Endometrium (tissue), 2 donors: ENCODE measurements around the gene ITM2A.

Experiments used
- FAIRE-seq: peaks from 2 replicates; lab custom pipeline; 2012; peaks lifted over from hg19 to GRCh38; lab: Jason Lieb, UNC
- donor health status: control.
- donor health status: control.

ITM2A gene

GRCh38 chrX:79366873-79367749 lies at the start of gene ITM2A:
ITM2A (minus strand) TSS chrX:79367334; CDS start chrX:79367215, 119 bp downstream.
- no peak for FAIRE-seq

- FAIRE-seq, result no peak
Measured at GRCh38 chrX:79415056-79415455, 47.9 kb upstream of the ITM2A start.

GRCh38 chrX:79413963-79414362 lies 46.8 kb upstream of the ITM2A start:
- no peak for FAIRE-seq

DNA sequence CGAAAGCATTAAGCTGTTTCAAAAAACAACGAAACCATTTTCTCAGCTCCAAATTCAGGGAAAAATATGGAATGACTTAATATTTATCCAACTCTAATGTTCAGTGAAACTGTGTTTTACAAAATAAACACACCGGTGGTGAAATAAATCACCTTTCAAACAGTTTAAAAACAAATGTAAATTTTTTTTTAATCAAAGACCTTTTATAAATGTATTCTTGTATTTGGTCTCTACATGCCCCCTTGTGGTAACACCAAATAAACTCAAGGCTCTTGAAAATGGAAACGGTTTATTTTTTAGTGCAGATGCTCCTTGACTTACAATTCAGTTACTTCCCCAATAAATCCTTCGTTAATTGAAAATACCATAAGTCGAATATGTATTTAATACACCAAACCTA lies 45.8 kb upstream of the ITM2A start:
- FAIRE-seq, result peak; percentile 53

- FAIRE-seq, result no peak
Measured at GRCh38 chrX:79412166-79412565, 45.0 kb upstream of the ITM2A start.

- no peak for FAIRE-seq
Measured at GRCh38 chrX:79409657-79410056, 42.5 kb upstream of the ITM2A start.

DNA sequence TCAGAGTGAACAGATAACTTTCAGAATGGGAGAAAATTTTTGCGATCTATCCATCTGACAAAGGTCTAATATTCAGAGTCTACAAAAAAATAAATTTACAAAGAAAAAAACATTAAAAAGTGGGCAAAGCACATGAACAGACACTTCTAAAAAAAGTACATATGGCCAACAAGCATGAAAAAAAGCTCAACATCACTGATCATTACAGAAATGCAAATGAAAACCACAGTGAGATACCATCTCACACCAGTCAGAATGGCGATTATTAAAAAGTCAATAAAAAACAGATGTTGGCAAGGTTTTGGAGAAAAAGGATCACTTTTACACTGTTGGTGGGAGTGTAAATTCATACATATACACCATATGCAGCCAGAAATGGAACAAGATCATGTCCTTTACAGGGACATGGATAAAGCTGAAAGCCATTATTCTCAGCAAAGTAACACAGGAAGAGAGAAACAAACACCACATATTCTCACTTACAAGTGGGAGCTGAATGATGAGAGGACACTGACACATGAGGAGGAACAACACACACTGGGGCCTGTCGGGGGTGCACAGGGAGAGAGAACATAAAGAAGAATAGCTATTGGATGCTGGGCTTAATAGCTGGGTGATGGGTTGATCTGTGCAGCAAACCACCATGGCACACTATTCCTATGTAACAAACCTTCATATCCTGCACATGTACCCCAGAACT lies 41.6 kb upstream of the ITM2A start:
- FAIRE-seq, result no peak

DNA sequence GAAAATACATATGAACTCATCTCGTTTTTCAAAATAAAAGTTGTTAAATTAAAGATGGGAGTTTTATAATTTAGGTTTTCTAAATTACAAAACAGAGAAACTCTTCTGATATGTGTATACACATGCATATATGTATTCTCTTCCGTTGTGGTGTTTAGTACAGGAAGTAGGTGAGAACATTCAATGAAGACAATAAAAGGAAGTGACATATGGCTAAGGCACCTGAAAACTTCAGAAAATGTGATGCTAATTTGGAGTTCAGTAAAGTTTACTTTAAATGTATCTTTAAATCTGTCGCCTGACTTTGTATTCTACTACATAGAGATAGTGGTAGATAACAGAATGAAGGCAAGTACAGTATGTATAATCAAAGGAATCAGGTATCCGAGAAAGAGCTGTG lies 33.5 kb upstream of the ITM2A start:
- FAIRE-seq, result no peak

DNA sequence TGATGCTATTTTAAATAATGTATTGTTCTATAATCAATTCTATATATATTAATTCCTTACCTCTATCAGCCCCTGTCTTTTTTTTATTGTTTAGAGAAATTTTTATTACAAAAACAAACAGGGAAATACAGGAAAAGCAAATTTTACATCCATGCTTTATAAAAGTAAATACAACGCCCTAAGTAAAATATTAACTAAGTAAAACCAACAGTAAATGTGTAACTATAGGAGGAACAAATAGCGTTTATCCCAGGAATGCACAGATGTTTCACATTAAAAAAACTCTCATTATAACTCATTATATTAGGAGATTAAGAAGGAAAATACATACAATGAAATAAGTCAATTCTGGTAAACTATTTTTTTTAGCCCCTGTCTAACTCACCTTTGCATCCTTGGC lies 8.2 kb upstream of the ITM2A start:
- FAIRE-seq, result no peak

DNA sequence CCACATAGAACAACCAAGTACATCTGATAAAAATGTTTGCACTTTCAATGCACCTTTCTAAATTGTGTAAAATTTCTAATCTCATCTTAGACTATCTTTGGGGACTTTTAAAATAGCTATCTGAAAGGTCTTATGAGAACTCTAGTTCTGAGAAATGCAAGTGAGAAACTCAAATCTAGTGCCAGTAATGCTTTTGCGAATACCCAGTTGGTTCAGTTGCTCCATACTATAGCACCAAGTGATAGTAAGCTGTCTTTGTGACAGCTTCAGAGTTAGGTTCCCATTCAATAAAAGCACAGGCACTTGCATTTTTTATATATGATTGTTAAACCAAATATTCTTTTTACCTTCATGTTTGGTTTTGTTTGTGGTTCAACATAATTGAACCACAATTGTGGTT lies 4.5 kb upstream of the ITM2A start:
- FAIRE-seq, result no peak

- no peak for FAIRE-seq
Measured at GRCh38 chrX:79371101-79371500, 4.0 kb upstream of the ITM2A start.

DNA sequence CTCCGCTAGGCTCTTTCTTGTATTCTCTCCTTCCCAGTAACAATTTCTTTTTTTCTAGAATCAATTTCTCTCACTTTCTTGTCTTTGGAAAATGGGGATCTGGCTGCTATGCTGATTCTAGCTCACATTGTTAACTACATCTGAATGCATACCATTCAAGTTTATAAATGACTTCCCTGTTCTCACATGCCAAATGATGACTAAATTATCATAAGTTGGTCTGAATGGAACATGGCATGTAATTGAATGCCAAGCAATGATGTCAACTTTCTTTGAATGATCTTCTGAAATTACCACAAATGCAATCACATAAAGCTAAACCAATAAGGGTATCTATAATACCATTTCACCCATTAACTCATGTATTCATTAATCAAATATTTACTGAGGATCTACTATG lies 2.7 kb upstream of the ITM2A start:
- FAIRE-seq, result no peak

- FAIRE-seq, result no peak
Measured at GRCh38 chrX:79368441-79368840, 1.3 kb upstream of the ITM2A start.

DNA sequence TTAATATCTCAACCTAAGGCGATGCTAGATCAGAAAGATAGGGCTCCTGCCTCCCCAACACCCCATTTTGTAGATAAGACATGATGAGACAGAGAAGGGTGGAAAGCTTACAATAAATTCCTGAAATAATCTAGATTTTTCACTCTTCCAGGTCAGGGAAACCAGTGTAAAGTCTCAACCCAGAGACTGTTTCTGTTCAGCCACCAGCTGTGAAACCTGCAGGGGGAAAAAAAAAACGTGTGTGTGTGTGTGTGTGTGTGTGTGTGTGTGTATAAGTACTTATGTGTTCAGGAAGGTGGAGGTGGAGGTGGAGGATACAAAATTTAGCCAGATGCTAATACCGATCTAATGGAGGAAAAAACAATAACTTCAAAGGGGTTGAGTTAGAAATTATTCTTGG lies 773 bp upstream of the ITM2A start:
- no peak for FAIRE-seq

GRCh38 chrX:79366556-79366872 lies 620 bp downstream of the ITM2A start:
- FAIRE-seq, result no peak

DNA sequence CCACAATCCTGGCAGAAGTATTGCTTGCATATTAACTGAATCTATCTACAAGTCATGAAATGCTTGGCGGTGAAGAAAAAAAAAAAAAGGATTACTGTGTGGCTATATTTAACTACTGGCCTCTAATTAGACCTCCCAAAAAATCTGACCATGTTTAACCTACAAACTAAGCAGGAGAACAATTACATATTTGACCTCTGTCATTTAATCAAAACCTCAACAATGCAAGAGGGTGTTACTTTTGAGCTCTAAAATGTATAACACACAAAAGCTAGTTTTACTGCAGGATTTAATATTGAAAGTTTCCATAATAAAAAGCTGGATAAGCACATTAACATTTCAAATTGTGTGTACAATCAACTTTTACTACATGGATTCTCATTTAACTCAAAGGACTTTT lies 1.5 kb downstream of the ITM2A start:
- no peak for FAIRE-seq

GRCh38 chrX:79364306-79364705 lies 2.8 kb downstream of the ITM2A start:
- FAIRE-seq, result no peak

DNA sequence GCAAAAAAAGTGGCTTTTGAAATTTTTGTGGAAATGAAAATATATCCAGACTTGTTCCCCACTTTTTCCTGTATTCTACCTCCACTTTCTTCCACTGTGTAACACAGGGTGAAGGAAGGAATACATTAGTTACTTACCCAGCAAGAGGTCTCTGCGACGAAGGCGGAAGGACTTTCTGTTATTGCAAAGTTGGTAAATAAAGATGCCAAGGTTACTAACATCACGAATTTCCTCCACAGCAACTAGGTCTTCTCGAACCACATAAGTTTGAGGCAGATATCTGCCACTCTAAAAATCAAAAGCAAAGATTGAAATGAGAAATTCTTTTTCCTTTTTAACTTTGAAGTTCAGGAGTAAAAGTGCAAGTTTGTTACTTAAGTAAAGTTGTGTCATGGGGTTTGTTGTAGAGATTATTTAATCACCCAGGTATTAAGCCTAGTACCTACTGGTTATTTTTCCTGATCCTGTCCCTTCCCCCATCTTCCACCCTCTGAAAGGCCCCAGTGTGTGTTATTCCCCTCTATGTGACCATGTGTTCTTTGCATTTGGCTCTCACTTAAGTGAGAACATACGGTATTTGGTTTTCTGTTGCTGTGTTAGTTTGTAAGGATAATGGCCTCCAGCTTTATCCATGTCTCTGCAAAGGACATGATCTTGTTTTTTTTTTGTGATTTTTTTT lies 5.8 kb downstream of the ITM2A start:
- FAIRE-seq, result no peak

DNA sequence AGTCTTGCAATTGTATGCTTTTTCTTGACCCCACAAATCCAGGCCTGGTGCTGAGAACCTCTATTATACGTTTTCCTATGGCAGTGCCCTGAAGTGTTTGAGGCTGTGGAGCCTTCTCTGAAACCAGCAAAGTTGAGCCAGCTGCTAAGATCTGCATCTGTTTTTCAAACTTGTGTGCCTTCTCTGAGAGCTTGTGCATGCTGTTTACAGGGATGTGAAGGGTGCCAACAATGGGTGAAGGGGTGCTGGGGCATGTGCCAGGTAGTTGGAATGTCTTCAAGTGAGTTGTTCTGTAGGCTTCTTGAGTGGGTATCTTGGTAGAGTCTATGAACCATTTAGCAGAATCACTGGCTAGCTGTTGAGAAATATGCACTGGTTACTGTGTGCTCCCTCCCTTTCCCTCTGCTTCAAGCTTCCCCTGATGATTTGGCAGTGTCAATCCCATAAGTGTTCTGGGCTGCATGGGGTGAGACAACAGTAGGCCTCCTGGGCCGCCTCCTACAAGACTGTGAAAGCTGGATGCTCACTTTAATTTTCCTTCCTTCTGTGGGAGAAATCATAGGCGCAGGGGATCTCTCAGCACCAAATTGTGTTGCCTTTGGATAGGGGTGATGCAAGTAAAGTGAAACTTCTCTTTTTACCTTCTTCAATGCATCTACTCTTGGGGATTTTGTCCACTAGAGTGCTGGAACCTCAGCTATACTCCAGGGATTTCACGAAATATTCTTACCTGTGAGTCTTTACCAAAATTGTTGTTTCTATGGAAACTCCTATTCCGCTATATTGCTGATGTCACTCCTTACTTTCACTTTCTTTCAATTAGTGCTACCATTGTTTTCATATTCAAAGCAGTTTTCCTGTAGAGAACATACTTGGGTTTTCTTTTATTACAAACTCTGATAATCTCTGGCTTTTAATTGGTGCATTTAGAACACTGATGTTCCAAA lies 30.0 kb downstream of the ITM2A start:
- no peak for FAIRE-seq

- FAIRE-seq, result no peak
Measured at GRCh38 chrX:79330022-79330421, 37.1 kb downstream of the ITM2A start.

- no peak for FAIRE-seq
Measured at GRCh38 chrX:79325263-79325958, 41.7 kb downstream of the ITM2A start.
